HG02588 (cell line): Measurements from ENCODE around the gene COX7C.
"Not testable (repeated sequence)": the region's sequence is repeated elsewhere in the genome, so short reads cannot be mapped to it uniquely, and the experiment has no call there.

Experiments used
- ATAC-seq: cut with Tn5 transposase; IDR thresholded peaks from one replicate; pipeline ENCODE4 v1.9.1; 2021; ENCODE audit warnings: mild to moderate bottlenecking, moderate library complexity; ENCODE audit not compliant: unreplicated experiment

COX7C gene, protein sequence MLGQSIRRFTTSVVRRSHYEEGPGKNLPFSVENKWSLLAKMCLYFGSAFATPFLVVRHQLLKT

DNA sequence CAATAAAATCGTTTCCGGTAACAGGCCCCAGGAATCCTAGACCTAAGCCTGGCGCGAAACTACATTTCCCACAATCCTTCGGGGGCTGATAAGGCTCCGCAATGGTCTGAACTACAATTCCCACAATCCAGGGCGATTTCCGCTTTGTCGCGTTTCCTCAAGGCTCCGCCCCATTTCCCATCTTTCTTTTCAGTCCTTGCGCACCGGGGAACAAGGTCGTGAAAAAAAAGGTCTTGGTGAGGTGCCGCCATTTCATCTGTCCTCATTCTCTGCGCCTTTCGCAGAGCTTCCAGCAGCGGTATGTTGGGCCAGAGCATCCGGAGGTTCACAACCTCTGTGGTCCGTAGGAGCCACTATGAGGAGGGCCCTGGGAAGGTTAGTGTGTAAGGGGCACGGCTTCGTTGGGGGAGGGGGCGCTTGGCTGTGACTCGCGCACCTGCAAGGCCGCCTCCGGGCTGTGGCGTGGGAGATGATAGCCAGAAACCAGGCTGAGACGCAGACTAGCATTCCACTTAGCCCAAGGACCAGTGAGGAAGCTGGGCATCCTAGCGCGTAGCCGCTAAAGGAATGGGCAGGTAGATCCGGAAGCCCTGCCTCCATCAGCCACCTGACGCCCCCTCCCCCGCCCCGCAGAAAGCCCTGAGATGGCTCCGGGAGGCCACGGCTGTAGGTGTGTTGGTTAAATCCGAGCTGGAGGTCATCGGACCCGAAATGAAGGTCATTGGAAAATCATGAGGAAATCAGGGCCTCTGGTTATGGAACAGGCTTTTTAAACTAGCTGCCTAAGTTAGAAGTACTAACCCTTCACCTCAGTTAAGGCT, at the start of gene COX7C:
Gene COX7C, plus strand, starts transcription at position 186 of the 821 bp plus-strand sequence. Its CDS starts 115 bp downstream, at position 301.
- peak; percentile 98 for ATAC-seq

DNA sequence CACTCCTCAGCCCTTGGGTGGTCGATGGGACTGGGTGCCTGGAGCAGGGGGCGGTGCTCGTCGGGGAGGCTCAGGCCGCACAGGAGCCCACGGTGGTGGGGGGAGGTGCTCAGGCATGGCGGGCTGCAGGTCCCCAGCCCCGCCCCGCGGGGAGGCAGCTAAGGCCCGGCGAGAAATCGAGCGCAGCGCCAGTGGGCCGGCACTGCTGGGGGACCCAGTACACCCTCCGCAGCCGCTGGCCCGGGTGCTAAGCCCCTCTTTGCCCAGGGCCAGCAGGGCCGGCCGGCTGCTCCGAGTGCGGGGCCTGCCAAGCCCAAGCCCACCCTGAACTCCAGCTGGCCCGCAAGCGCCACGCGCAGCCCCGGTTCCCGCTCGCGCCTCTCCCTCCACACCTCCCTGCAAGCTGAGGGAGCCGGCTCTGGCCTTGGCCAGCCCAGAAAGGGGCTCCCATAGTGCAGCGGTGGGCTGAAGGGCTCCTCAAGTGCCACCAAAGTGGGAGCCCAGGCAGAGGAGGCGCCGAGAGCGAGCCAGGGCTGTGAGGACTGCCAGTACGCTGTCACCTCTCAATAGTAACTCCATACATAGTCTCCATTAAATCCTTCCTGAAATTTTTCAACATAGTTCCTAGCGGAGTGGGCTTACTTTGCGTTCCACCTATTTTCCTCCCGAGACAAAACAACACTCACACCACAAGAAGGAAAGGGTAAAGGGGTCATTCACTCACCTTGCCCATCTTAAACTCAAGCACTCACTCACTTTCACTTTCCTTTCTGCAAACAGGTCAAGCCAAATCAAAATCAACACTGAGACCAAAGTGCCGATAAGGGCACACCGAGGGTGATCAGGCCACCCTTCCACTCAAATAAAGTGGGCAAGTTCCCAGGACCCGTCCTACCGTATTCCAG, 48.0 kb upstream of the COX7C start:
- ATAC-seq, result not testable (repeated sequence)

- ATAC-seq, result no peak
These were observed 47.2 kb upstream of the COX7C start for GRCh38 chr5:86570427-86571083.

DNA sequence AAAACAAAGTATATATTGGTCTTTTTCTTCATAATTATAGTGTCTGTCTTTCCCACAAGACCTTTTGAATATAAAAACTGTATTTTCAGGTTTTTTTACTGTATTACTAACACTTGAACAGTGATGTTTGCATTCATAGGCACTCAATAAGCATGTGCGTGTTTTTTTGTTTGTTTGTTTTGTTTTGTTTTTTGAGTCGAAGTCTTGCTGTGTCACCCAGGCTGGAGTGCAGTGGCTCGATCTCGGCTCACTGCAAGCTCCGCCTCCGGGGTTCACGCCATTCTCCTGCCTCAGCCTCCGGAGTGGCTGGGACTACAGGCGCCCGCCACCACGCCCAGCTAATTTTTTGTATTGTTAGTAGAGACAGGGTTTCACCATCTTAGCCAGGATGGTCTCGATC, 46.6 kb upstream of the COX7C start:
- ATAC-seq, result not testable (repeated sequence)

GRCh38 chr5:86572825-86573517, 44.8 kb upstream of the COX7C start:
- ATAC-seq, result no peak

GRCh38 chr5:86579502-86579901, 38.2 kb upstream of the COX7C start:
- no peak for ATAC-seq

DNA sequence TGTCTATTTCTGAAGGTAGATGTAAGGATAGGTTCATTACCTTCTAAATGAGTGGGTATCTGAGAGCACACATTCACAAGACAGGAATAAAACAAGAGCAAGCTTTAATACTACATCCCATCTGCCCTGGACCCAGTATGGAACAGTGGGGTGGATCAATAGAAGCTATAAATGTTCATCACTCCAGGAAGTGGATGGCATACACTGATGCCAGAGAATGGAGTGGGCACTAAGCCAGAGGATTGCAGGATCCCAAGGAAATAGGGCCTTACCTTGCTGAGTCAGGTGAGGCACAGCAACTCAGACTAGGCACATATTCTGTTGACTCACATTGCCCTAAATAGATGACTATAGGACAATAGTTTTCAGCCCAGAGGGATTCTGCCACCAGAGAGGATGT, 21.3 kb upstream of the COX7C start:
- ATAC-seq, result no peak

DNA sequence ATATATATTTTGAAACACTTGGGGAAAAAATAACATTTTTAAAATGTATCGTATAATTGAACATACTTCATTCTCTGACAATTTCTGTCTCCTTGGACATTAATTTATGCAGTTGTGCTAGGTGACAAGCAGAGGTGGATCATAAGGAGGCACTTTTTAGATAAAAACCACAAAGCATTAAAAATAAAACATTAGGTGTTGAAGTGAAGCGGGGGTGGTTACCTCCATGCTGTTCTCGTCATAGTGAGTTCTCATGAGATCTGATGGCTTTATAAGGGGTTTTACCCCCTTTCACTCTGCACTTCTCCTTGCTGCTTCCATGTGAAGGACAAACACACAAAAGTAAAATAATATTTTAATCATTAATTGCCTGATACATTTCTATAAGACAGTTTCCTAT, 11.9 kb upstream of the COX7C start:
- ATAC-seq, result no peak

DNA sequence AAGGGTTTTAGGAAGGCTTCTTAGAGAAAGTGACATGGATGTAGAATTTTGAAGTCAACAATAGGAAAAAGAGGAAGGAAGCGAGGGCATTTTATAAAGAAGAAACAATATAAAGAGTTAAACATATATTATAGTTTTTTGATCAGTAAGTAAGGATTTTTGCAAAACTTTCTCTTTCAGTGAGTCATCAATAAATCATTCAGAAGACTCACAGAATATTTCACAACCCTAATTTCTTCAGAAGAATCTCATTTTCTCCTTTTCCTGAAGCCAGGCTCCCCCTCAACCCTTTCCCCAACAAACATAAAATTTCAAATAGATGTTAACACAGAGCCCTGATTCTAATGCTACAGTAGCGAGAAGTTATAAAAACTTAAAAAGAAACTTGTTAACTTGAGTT, 4.3 kb upstream of the COX7C start:
- ATAC-seq, result no peak

- ATAC-seq, result no peak
These were observed 409 bp upstream of the COX7C start for GRCh38 chr5:86617309-86617755.

- no peak for ATAC-seq
These were observed 6.2 kb downstream of the COX7C start for GRCh38 chr5:86623785-86624483.

DNA sequence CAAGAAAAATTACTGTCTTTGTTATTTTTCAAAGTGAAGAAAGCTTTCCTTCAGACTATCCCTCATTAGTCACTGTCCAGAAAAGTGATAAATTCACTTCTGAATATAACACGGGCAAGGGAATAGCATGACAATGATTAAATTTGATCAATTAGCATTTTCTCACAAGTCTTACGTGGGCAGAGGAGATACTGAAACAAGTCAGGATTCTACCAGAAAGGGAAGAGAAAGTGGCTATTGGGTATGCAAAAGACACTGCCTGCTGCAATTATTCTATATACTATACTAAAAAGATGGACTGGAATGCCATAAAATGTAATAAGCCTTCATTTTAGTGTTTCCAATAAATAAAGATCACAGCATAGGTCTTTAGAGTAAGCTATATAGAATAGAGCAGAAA, 7.4 kb downstream of the COX7C start:
- no peak for ATAC-seq

DNA sequence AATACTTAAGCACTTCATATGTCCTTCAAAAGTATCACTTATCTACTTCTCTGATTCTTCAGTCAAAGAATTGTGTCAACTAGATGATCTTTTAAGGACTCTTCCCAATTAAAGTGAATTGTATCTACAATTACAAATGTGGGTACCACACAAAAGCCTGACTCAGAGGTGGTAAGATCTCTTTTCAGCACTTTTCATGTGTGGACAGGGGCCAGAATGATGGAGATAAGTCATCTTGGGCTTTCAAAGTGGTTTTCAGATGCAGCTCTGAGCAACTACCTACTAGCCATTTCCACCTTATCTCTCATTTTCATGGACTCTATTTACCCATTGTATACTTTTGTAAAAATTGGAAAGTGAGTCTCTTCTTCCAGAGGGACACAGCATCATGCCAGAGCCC, 8.4 kb downstream of the COX7C start:
- ATAC-seq, result no peak

- ATAC-seq, result no peak
These were observed 13.4 kb downstream of the COX7C start for GRCh38 chr5:86631165-86631564.

- ATAC-seq, result no peak
These were observed 23.3 kb downstream of the COX7C start for GRCh38 chr5:86640998-86641397.

DNA sequence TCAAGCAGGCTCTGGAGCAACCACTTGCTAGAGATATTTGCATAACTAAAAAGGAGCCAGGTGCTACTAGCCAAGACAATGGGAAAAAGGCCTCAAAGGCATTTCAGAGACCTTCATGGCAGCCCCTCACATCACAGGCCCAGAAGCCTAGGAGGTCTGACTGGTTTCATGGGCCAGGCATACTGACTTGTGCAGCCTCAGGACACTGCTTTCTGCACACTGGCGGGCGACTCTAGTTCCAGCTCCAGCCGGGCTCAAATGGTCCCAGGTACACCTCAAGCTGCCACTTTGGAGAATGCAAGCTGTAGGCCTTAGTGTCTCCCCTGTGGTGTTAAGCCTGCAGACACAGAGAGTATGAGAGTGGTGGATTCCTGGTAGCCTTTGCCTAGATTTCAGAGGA, 27.1 kb downstream of the COX7C start:
- ATAC-seq, result no peak

GRCh38 chr5:86645885-86646284, 28.1 kb downstream of the COX7C start:
- ATAC-seq, result no peak

GRCh38 chr5:86646671-86647070, 28.9 kb downstream of the COX7C start:
- no peak for ATAC-seq

- ATAC-seq, result no peak
These were observed 32.2 kb downstream of the COX7C start for GRCh38 chr5:86649832-86650505.
